Measurements from ENCODE around the gene ST6GAL1. TPM values are rescaled to one million over a fixed set of nuclear protein-coding genes. Genes with fewer than 3 reads are reported as not detected.

The ST6GAL1 gene
- total and polyA plus RNA-seq, 2 of the 13 experiments (the other 11 are each of a cell fraction or from before 2014, with no cell fraction given) = 79.9 to 164 TPM

DNA sequence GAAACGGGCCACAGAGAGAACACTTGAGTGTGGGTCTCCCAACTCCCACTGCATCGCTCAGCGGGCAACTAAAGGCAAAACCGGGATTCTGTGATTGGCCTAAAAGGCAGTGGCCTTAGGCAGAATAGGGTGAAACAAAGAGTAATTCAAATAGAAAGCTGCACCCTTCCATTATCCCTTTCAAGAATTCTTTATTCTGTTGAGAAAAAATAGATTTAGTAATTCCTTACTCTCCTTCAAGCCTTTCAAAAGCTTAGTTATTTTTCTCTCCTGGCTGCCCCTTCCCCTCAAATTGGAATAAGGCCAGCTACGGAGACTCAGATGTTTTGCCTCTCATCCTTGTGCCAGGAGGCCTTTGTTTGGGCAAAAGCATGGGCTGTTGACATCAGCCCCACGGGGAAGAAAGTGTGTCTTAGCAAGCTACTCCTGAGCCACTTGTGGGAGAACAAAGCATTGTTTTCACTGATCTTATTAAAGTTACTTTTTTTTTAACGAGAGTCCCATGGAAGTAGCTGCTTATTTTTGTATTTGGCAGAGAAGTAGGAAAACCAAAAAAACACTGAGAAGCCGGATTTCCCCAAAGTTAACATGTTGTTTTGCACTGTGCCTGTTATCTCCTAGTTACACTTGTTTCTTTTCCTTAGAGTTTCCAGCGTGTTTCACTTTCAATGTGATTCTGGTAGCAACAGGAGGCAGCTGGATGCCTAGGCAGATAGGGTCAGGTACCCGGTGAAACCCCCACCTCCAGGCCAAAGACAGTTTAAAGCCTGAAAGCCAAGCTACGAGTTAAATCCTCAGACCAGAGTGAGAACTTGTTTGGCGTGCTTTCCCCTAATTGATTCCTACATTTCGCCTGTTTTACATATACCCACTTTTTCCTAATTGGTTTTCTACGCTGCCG lies 2.2 kb downstream of the ST6GAL1 start (continued):
- TF ChIP-seq FOSL2 (CRISPR knock-in tag; IDR thresholded peaks at IDR 0.05) (0 out of 2 replicates have a peak, but pooled peaks have one; percentile 2), GATAD2A (CRISPR knock-in tag; IDR thresholded peaks at IDR 0.05) (0 out of 2 replicates have a peak, but pooled peaks have one; percentile 5), RBAK (CRISPR knock-in tag; IDR thresholded peaks at IDR 0.05) (no peak), GATAD1 (CRISPR knock-in tag; IDR thresholded peaks at IDR 0.05) (0 out of 2 replicates have a peak, but pooled peaks have one; percentile 1), MXI1 (IDR thresholded peaks at IDR 0.05; ENCODE audit: borderline replicate concordance, low read depth, low read length) (no peak), ZNF296 (CRISPR knock-in tag; conservative IDR thresholded peaks at IDR 0.05) (no peak), YEATS4 (CRISPR knock-in tag; IDR thresholded peaks at IDR 0.05; ENCODE audit: borderline replicate concordance) (0 out of 2 replicates have a peak, but pooled peaks have one; percentile 21), ZNF558 (CRISPR knock-in tag; IDR thresholded peaks at IDR 0.05; ENCODE audit: borderline replicate concordance) (no peak), MEIS1 (CRISPR knock-in tag; IDR thresholded peaks at IDR 0.05; ENCODE audit: borderline replicate concordance) (0 out of 2 replicates have a peak, but pooled peaks have one; percentile 21), ELF4 (CRISPR knock-in tag; IDR thresholded peaks at IDR 0.05; ENCODE audit: borderline replicate concordance) (no peak)
- TF ChIP-seq, protein P1, sequence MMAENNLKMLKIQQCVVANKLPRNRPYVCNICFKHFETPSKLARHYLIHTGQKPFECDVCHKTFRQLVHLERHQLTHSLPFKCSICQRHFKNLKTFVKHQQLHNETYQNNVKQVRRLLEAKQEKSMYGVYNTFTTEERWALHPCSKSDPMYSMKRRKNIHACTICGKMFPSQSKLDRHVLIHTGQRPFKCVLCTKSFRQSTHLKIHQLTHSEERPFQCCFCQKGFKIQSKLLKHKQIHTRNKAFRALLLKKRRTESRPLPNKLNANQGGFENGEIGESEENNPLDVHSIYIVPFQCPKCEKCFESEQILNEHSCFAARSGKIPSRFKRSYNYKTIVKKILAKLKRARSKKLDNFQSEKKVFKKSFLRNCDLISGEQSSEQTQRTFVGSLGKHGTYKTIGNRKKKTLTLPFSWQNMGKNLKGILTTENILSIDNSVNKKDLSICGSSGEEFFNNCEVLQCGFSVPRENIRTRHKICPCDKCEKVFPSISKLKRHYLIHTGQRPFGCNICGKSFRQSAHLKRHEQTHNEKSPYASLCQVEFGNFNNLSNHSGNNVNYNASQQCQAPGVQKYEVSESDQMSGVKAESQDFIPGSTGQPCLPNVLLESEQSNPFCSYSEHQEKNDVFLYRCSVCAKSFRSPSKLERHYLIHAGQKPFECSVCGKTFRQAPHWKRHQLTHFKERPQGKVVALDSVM (CRISPR knock-in tag; IDR thresholded peaks at IDR 0.05) = no peak
- TF ChIP-seq, protein P2, sequence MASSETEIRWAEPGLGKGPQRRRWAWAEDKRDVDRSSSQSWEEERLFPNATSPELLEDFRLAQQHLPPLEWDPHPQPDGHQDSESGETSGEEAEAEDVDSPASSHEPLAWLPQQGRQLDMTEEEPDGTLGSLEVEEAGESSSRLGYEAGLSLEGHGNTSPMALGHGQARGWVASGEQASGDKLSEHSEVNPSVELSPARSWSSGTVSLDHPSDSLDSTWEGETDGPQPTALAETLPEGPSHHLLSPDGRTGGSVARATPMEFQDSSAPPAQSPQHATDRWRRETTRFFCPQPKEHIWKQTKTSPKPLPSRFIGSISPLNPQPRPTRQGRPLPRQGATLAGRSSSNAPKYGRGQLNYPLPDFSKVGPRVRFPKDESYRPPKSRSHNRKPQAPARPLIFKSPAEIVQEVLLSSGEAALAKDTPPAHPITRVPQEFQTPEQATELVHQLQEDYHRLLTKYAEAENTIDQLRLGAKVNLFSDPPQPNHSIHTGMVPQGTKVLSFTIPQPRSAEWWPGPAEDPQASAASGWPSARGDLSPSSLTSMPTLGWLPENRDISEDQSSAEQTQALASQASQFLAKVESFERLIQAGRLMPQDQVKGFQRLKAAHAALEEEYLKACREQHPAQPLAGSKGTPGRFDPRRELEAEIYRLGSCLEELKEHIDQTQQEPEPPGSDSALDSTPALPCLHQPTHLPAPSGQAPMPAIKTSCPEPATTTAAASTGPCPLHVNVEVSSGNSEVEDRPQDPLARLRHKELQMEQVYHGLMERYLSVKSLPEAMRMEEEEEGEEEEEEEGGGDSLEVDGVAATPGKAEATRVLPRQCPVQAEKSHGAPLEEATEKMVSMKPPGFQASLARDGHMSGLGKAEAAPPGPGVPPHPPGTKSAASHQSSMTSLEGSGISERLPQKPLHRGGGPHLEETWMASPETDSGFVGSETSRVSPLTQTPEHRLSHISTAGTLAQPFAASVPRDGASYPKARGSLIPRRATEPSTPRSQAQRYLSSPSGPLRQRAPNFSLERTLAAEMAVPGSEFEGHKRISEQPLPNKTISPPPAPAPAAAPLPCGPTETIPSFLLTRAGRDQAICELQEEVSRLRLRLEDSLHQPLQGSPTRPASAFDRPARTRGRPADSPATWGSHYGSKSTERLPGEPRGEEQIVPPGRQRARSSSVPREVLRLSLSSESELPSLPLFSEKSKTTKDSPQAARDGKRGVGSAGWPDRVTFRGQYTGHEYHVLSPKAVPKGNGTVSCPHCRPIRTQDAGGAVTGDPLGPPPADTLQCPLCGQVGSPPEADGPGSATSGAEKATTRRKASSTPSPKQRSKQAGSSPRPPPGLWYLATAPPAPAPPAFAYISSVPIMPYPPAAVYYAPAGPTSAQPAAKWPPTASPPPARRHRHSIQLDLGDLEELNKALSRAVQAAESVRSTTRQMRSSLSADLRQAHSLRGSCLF (CRISPR knock-in tag; IDR thresholded peaks at IDR 0.05; ENCODE audit: borderline replicate concordance) = no peak
- TF ChIP-seq, protein P3, sequence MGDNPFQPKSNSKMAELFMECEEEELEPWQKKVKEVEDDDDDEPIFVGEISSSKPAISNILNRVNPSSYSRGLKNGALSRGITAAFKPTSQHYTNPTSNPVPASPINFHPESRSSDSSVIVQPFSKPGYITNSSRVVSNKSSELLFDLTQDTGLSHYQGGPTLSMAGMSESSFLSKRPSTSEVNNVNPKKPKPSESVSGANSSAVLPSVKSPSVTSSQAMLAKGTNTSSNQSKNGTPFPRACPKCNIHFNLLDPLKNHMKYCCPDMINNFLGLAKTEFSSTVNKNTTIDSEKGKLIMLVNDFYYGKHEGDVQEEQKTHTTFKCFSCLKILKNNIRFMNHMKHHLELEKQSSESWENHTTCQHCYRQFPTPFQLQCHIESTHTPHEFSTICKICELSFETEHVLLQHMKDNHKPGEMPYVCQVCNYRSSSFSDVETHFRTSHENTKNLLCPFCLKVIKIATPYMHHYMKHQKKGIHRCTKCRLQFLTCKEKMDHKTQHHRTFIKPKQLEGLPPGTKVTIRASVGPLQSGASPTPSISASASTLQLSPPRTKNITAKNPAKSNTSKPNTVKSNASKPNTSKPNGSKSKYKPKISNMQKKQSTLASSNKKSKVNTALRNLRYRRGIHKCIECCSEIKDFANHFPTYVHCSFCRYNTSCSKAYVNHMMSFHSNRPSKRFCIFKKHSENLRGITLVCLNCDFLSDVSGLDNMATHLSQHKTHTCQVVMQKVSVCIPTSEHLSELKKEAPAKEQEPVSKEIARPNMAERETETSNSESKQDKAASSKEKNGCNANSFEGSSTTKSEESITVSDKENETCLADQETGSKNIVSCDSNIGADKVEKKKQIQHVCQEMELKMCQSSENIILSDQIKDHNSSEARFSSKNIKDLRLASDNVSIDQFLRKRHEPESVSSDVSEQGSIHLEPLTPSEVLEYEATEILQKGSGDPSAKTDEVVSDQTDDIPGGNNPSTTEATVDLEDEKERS (CRISPR knock-in tag; IDR thresholded peaks at IDR 0.05) = no peak
- TF ChIP-seq, protein P4, sequence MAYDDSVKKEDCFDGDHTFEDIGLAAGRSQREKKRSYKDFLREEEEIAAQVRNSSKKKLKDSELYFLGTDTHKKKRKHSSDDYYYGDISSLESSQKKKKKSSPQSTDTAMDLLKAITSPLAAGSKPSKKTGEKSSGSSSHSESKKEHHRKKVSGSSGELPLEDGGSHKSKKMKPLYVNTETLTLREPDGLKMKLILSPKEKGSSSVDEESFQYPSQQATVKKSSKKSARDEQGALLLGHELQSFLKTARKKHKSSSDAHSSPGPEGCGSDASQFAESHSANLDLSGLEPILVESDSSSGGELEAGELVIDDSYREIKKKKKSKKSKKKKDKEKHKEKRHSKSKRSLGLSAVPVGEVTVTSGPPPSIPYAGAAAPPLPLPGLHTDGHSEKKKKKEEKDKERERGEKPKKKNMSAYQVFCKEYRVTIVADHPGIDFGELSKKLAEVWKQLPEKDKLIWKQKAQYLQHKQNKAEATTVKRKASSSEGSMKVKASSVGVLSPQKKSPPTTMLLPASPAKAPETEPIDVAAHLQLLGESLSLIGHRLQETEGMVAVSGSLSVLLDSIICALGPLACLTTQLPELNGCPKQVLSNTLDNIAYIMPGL (CRISPR knock-in tag; IDR thresholded peaks at IDR 0.05; ENCODE audit: borderline replicate concordance in 1 of 2, low read depth in 1 of 2) = 0 out of 4 replicates have a peak, but pooled peaks of 1 of the 2 experiments have one; percentile 2

Data from HepG2 (cell line).